GM10248 (cell line): ENCODE data around the gene STOML1.

Experiments used
- CTCF ChIA-PET: fragments of 300-600 bp; sonication (Branson Sonifier 250); formaldehyde crosslinking; extraction: SDS; loops from one replicate; lab custom pipeline; 2021; ENCODE audit warnings: antibody characterized with exemption; lab: Yijun Ruan, JAX
- POLR2A ChIA-PET: fragments of 350-650 bp; sonication (Branson Sonifier 250); formaldehyde crosslinking; extraction: SDS; loops from one replicate; lab custom pipeline; 2020; ENCODE audit warnings: antibody characterized with exemption; lab: Yijun Ruan, JAX
- DNase-seq: peaks from one replicate; pipeline ENCODE4 v3.0.0; 2012; ENCODE audit errors: extremely low spot score
- CTCF ChIP-seq: IDR thresholded peaks from 2 replicates; pipeline ENCODE4 v1.5.1; 2012; ENCODE audit warnings: mild to moderate bottlenecking, low read depth; ENCODE audit errors: extremely low read depth, missing control alignments, control extremely low read depth

Gene STOML1

DNA sequence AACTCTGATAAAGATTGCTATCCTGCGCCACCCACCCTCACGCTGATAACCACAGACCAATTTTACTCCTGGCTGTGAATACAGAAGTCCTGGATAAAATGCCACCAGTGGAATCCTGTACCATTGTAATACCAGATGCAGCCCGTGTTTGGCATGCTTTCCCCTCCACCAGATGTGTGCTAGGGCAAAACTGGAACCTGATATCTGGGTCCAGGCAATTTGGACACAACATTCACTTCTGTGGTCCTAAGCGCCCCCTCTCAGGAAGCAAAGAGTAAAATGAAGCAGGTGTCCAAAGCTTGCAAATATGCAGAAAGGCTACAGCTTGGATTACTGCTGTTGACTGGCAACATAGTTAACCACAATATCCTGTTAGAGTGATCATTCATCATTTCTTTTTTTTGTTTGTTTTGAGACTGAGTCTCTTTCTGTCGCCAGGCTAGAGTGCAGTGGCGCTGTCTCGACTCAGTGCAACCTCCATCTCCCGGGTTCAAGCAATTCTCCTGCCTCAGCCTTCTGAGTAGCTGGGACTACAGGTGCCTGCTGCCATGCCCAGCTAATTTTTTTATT, 33.0 kb downstream of the STOML1 start:
- TF ChIP-seq CTCF = no peak
- DNase-seq = no peak
- ChIA-PET POLR2A (no interaction called here), CTCF (interaction anchor here (3.7 kb wide), 1 partner anchor 14 kb away, joined by 23 read pairs; no protein-coding TSS in a partner anchor)

DNA sequence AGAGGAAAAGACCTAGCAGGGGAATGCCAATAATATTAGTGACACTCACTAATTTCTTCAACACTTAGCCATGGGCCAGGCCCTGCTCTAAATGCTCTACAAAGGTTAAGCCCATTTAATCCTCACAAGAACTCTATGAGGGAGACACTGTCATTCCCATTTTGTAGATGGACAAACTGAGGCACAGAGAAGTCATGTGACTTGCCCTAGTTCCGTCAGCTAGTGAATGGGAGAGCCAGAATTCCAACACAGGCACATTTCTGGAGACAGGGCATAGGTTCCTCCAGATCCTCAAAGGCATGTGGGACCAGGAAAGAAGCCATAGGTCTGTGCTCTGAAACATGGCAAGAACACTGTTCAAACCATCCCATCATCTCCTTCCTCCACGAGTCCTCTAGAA, 34.3 kb downstream of the STOML1 start:
- CTCF ChIA-PET = interaction anchor here (0.9 kb wide), 1 partner anchor 8 kb away, joined by 3 read pairs; no protein-coding TSS in a partner anchor
- no peak for DNase-seq
- TF ChIP-seq CTCF = no peak
- POLR2A ChIA-PET = interaction anchor here (0.6 kb wide), 1 partner anchor 22 kb away, joined by 10 read pairs; no protein-coding TSS in a partner anchor

GRCh38 chr15:73957276-73957675, 34.8 kb downstream of the STOML1 start:
- DNase-seq = no peak
- CTCF ChIA-PET = interaction anchor here (0.9 to 1.5 kb wide), 2 partner anchors 9 to 16 kb away, joined by 3 to 7 read pairs; no protein-coding TSS in a partner anchor
- POLR2A ChIA-PET = no interaction called here
- no peak for TF ChIP-seq CTCF

GRCh38 chr15:73956743-73957135, 35.4 kb downstream of the STOML1 start:
- ChIA-PET POLR2A (no interaction called here), CTCF (interaction anchor here (1.5 kb wide), 1 partner anchor 16 kb away, joined by 7 read pairs; no protein-coding TSS in a partner anchor)
- TF ChIP-seq CTCF = no peak
- no peak for DNase-seq

DNA sequence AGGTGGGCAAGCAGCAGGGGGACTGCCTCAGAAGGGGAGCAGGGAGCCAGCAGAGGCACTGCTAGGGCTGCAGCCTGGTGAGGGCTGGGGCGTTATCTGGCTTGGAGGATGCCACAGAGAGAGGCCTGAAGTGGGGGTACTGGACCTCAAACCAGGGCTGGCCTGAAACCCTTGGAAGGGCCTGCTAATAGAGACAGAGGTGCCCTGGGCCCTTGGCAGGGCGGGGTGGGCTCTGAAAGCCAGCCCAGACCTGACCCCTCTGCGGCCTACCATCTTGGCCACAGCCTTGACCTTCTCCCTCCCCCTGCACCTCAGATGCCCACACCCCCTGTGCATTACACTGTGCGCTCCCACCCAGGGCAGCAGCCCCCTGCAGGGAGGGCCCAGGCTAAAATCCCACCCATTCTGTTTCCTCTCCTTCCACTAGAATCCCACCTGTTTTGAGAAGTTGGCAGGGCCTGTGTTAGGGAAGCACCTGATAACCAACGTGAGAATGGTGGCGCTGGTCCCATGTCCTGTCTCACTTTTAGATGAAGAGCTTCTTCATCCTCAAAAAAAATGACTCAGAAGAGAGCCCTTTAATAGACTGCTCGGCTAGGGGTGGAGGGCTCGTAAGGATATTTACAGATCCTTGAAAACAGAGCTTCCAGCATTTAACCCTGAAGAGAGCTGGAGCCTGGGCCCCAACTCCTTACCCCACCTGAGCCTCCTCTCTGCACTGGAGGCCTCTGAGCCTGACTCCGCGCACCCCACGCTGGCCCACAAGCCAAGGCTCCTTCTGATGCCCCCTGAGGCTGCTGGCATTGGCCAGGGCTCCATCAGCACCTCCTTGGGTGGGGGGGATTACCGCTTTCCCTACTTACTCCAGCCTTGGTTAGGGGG, 36.0 kb downstream of the STOML1 start:
- no peak for DNase-seq
- POLR2A ChIA-PET = no interaction called here

GRCh38 chr15:73955326-73955725, 36.8 kb downstream of the STOML1 start:
- no peak for DNase-seq
- ChIA-PET POLR2A (no interaction called here), CTCF (interaction anchor here (1.7 to 2.5 kb wide), 3 partner anchors 9 to 98 kb away, joined by 3 to 12 read pairs (median 6); no protein-coding TSS in a partner anchor)
- no peak for TF ChIP-seq CTCF

More for the DNA sequence above, 36.0 kb downstream of the STOML1 start:
- CTCF ChIA-PET = interaction anchor here (1.5 to 2.5 kb wide), 2 partner anchors 17 kb away, joined by 6 to 7 read pairs; no protein-coding TSS in a partner anchor
- TF ChIP-seq CTCF = no peak
